Measurements from ENCODE around the gene GRB14.

GRB14 gene

GRCh38 chr2:164609790-164610189 lies 11.5 kb downstream of the GRB14 start:
- no peak for DNase-seq

GRCh38 chr2:164606557-164606956 lies 14.7 kb downstream of the GRB14 start:
- no peak for DNase-seq

- DNase-seq, result no peak
Observed at GRCh38 chr2:164605295-164605694, 16.0 kb downstream of the GRB14 start.

GRCh38 chr2:164600763-164601162 lies 20.5 kb downstream of the GRB14 start:
- no peak for DNase-seq

- peak; percentile 47 for DNase-seq
Observed at GRCh38 chr2:164599954-164600589, 21.2 kb downstream of the GRB14 start.

GRCh38 chr2:164597983-164598382 lies 23.3 kb downstream of the GRB14 start:
- DNase-seq, result no peak

- no peak for DNase-seq
Observed at GRCh38 chr2:164595031-164595430, 26.3 kb downstream of the GRB14 start.

- no peak for DNase-seq
Observed at GRCh38 chr2:164593959-164594358, 27.3 kb downstream of the GRB14 start.

GRCh38 chr2:164593541-164593940 lies 27.7 kb downstream of the GRB14 start:
- no peak for DNase-seq

GRCh38 chr2:164589522-164589921 lies 31.8 kb downstream of the GRB14 start:
- no peak for DNase-seq

GRCh38 chr2:164581050-164581449 lies 40.2 kb downstream of the GRB14 start:
- no peak for DNase-seq

- DNase-seq, result no peak
Observed at GRCh38 chr2:164574931-164575330, 46.4 kb downstream of the GRB14 start.

GRCh38 chr2:164570475-164570874 lies 50.8 kb downstream of the GRB14 start:
- DNase-seq, result no peak

- DNase-seq, result no peak
Observed at GRCh38 chr2:164569378-164569777, 51.9 kb downstream of the GRB14 start.

- DNase-seq, result no peak
Observed at GRCh38 chr2:164568317-164568716, 53.0 kb downstream of the GRB14 start.

- DNase-seq, result no peak
Observed at GRCh38 chr2:164567335-164567989, 53.8 kb downstream of the GRB14 start.

- DNase-seq, result no peak
Observed at GRCh38 chr2:164565359-164565758, 55.9 kb downstream of the GRB14 start.

GRCh38 chr2:164562666-164563065 lies 58.6 kb downstream of the GRB14 start:
- DNase-seq, result no peak

GRCh38 chr2:164561991-164562390 lies 59.3 kb downstream of the GRB14 start:
- no peak for DNase-seq

- DNase-seq, result no peak
Observed at GRCh38 chr2:164561416-164561815, 59.9 kb downstream of the GRB14 start.

- DNase-seq, result no peak
Observed at GRCh38 chr2:164560902-164561301, 60.4 kb downstream of the GRB14 start.

- peak; percentile 26 for DNase-seq
Observed at GRCh38 chr2:164560181-164560792, 61.0 kb downstream of the GRB14 start.

- DNase-seq, result no peak
Observed at GRCh38 chr2:164558450-164558849, 62.8 kb downstream of the GRB14 start.

GRCh38 chr2:164554487-164554886 lies 66.8 kb downstream of the GRB14 start:
- no peak for DNase-seq

Data from NCI-H1105 treated with DMSO at 0.1 percent for 48 hours (cell line).